Measurements from ENCODE around the gene CD109. TPM values are rescaled to one million over a fixed set of nuclear protein-coding genes. Genes with fewer than 3 reads are reported as not detected.
"Not testable (repeated sequence)": the region's sequence is repeated elsewhere in the genome, so short reads cannot be mapped to it uniquely, and the experiment has no call there.

CD109 gene
- total and polyA plus RNA-seq, 2 experiments from 2014 or later = 3.0 to 8.2 TPM

- Histone ChIP-seq H3K36me3 (replicated peaks; ENCODE audit: insufficient read depth, low read depth) (no peaks in the 10 kb centered on the region), H2AFZ (no peak overlapping the region), H3K4me3 (no peak overlapping the region), H3K79me2 (no peaks in the 10 kb centered on the region), H3K4me2 (no peak overlapping the region), H3K27me3 (no peaks in the 10 kb centered on the region), H4K20me1 (ENCODE audit: insufficient read depth, poor library complexity, severe bottlenecking) (no peaks in the 10 kb centered on the region), H3K27ac (no peak overlapping the region), H3K9me3 (ENCODE audit: low read depth) (no peaks in the 10 kb centered on the region), H3K9me2 (replicated peaks; ENCODE audit: insufficient read depth) (no peaks in the 10 kb centered on the region), H3K4me1 (ENCODE audit: insufficient read depth) (no peaks in the 10 kb centered on the region)
- DNase-seq (ENCODE audit: low spot score) = no peak
- 86% methylated on average over 8 of the region's 8 CpGs for WGBS (ENCODE audit: low lambda C conversion rate, missing lambda C conversion rate)
- no peak for TF ChIP-seq EZH2phosphoT487 (IDR thresholded peaks at IDR 0.05; ENCODE audit: low read depth, severe bottlenecking, unreplicated experiment)
- no peak for TF ChIP-seq EZH2 (IDR thresholded peaks at IDR 0.05; ENCODE audit: borderline replicate concordance)
- no peak for TF ChIP-seq CTCF (IDR thresholded peaks at IDR 0.05; ENCODE audit: poor library complexity)
Observed at GRCh38 chr6:73713426-73714147, 17.6 kb downstream of the CD109 start.

DNA sequence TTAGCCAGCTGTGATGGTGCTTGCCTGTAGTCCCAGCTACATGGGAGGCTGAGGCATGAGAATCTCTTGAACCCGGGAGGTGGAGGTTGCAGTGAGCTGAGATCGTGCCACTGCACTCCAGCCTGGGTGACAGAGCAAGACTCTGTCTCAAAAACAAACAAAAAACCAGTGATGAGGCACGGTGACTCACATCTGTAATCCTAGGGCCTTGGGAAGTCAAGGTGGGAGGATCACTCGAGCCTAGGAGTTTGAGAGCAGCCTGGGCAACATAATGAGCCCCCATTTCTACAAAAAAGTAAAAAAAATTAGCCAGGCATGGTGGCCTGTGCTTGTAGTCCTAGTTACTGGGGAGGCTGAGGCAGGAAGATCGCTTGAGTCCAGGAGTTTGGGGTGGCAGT is 19.1 kb downstream of the CD109 start:
- H3K27ac ChIP-seq; H3K27me3 ChIP-seq; H2AFZ ChIP-seq; H3K4me3 ChIP-seq; H3K79me2 ChIP-seq; H3K4me2 ChIP-seq; H3K4me1 ChIP-seq (ENCODE audit: insufficient read depth); H4K20me1 ChIP-seq (ENCODE audit: insufficient read depth, poor library complexity, severe bottlenecking); H3K9me2 ChIP-seq (replicated peaks; ENCODE audit: insufficient read depth); H3K9me3 ChIP-seq (ENCODE audit: low read depth); H3K36me3 ChIP-seq (replicated peaks; ENCODE audit: insufficient read depth, low read depth); DNase-seq (ENCODE audit: low spot score): not testable (repeated sequence)
- 70% methylated on average over 5 of the region's 5 CpGs for WGBS (ENCODE audit: low lambda C conversion rate, missing lambda C conversion rate)

DNA sequence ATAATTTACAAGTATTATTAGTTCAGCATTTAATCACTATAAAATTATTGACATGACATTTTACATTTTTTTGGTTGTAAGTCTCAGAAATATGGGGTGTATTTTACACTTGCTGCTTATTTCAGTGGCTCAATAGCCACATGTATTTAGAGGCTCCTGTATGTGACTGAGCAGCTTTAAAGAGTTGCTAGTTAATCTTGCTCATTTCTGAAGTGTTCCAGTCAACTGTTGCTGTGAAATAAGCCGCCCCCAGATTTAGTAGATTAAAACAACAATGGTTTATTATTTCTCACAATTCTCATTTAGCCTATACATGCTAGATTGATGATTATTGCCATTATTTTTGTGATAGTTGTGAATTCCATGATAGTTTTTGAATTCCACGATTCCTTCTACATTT is 23.0 kb downstream of the CD109 start:
- Histone ChIP-seq H3K4me3 (no peak overlapping the region), H3K27ac (no peak overlapping the region), H3K9me2 (replicated peaks; ENCODE audit: insufficient read depth) (no peaks in the 10 kb centered on the region), H3K9me3 (ENCODE audit: low read depth) (no peaks in the 10 kb centered on the region), H3K4me2 (no peak overlapping the region), H2AFZ (no peak overlapping the region), H3K27me3 (no peaks in the 10 kb centered on the region), H4K20me1 (ENCODE audit: insufficient read depth, poor library complexity, severe bottlenecking) (no peaks in the 10 kb centered on the region), H3K79me2 (no peaks in the 10 kb centered on the region), H3K4me1 (ENCODE audit: insufficient read depth) (no peaks in the 10 kb centered on the region), H3K36me3 (replicated peaks; ENCODE audit: insufficient read depth, low read depth) (no peaks in the 10 kb centered on the region)
- 89% methylated on average over 2 of the region's 2 CpGs for WGBS (ENCODE audit: low lambda C conversion rate, missing lambda C conversion rate)
- no peak for DNase-seq (ENCODE audit: low spot score)
- TF ChIP-seq EZH2phosphoT487 (IDR thresholded peaks at IDR 0.05; ENCODE audit: low read depth, severe bottlenecking, unreplicated experiment) (no peak), EZH2 (IDR thresholded peaks at IDR 0.05; ENCODE audit: borderline replicate concordance) (no peak), CTCF (IDR thresholded peaks at IDR 0.05; ENCODE audit: poor library complexity) (no peak)

- no peak overlapping the region for H2AFZ ChIP-seq
- no peaks in the 10 kb centered on the region for H4K20me1 ChIP-seq (ENCODE audit: insufficient read depth, poor library complexity, severe bottlenecking)
- 74% methylated on average over 9 of the region's 9 CpGs for WGBS (ENCODE audit: low lambda C conversion rate, missing lambda C conversion rate)
Observed at GRCh38 chr6:73722318-73723060, 26.5 kb downstream of the CD109 start.

GRCh38 chr6:73723480-73723879 is 27.5 kb downstream of the CD109 start:
- not testable (repeated sequence) for H3K27me3 ChIP-seq; H2AFZ ChIP-seq; H4K20me1 ChIP-seq (ENCODE audit: insufficient read depth, poor library complexity, severe bottlenecking); H3K4me1 ChIP-seq (ENCODE audit: insufficient read depth); H3K27ac ChIP-seq; H3K9me2 ChIP-seq (replicated peaks; ENCODE audit: insufficient read depth); H3K79me2 ChIP-seq; H3K9me3 ChIP-seq (ENCODE audit: low read depth); H3K36me3 ChIP-seq (replicated peaks; ENCODE audit: insufficient read depth, low read depth); H3K4me2 ChIP-seq; H3K4me3 ChIP-seq; DNase-seq (ENCODE audit: low spot score)
- WGBS (ENCODE audit: low lambda C conversion rate, missing lambda C conversion rate) = 80% methylated on average over 2 of the region's 2 CpGs

More at GRCh38 chr6:73722318-73723060, 26.5 kb downstream of the CD109 start:
- Histone ChIP-seq H3K4me3 (no peak overlapping the region), H3K4me2 (no peak overlapping the region), H3K27ac (no peak overlapping the region), H3K9me2 (replicated peaks; ENCODE audit: insufficient read depth) (no peaks in the 10 kb centered on the region), H3K79me2 (no peaks in the 10 kb centered on the region), H3K9me3 (ENCODE audit: low read depth) (no peaks in the 10 kb centered on the region), H3K4me1 (ENCODE audit: insufficient read depth) (no peaks in the 10 kb centered on the region), H3K27me3 (no peaks in the 10 kb centered on the region), H3K36me3 (replicated peaks; ENCODE audit: insufficient read depth, low read depth) (no peaks in the 10 kb centered on the region)
- DNase-seq (ENCODE audit: low spot score) = no peak
- TF ChIP-seq EZH2 (IDR thresholded peaks at IDR 0.05; ENCODE audit: borderline replicate concordance) = no peak
- no peak for TF ChIP-seq EZH2phosphoT487 (IDR thresholded peaks at IDR 0.05; ENCODE audit: low read depth, severe bottlenecking, unreplicated experiment)
- no peak for TF ChIP-seq CTCF (IDR thresholded peaks at IDR 0.05; ENCODE audit: poor library complexity)

Data from hepatocyte (in vitro differentiated cells).